H9 (cell line): ENCODE results near the gene SCD5. TPM values are rescaled to one million over a fixed set of nuclear protein-coding genes. Genes with fewer than 3 reads are reported as not detected.

Experiments used
- DNase-seq: peaks from one replicate; pipeline ENCODE4 v3.0.0-alpha.2; 2017
- H2AFZ ChIP-seq: one replicate; pipeline ENCODE4 v1.6.1; 2013; ENCODE audit warnings: mild to moderate bottlenecking, low read length, control low read depth, moderate library complexity
- H2AK5ac ChIP-seq: 2 replicates; pipeline ENCODE4 v1.6.1; 2013; ENCODE audit warnings: low read length, control low read depth, mixed read lengths; ENCODE audit not compliant: insufficient read length
- H2BK120ac ChIP-seq: one replicate; pipeline ENCODE4 v1.6.1; 2013; ENCODE audit warnings: low read depth, mild to moderate bottlenecking, low read length, control low read depth, inconsistent platforms; ENCODE audit not compliant: poor library complexity, severe bottlenecking
- H2BK12ac ChIP-seq: 2 replicates; pipeline ENCODE4 v1.6.1; 2013; ENCODE audit warnings: low read length, control low read depth, mixed read lengths, low read depth; ENCODE audit not compliant: insufficient read length
- H2BK15ac ChIP-seq: 2 replicates; pipeline ENCODE4 v1.6.1; 2013; ENCODE audit warnings: low read depth, low read length, control low read depth
- H2BK20ac ChIP-seq: one replicate; pipeline ENCODE4 v1.6.1; 2013; ENCODE audit warnings: low read depth, mild to moderate bottlenecking, low read length, control low read depth, inconsistent platforms; ENCODE audit not compliant: poor library complexity, severe bottlenecking
- H2BK5ac ChIP-seq: 2 replicates; pipeline ENCODE4 v1.6.1; 2013; ENCODE audit warnings: low read length, control low read depth, mixed read lengths; ENCODE audit not compliant: insufficient read length
- H3K14ac ChIP-seq: 2 replicates; pipeline ENCODE4 v1.6.1; 2013; ENCODE audit warnings: low read length, control low read depth; ENCODE audit not compliant: insufficient read depth
- H3K18ac ChIP-seq: 2 replicates; pipeline ENCODE4 v1.6.1; 2013; ENCODE audit warnings: low read depth, mild to moderate bottlenecking, mixed read lengths, low read length, control low read depth; ENCODE audit not compliant: insufficient read length
- H3K23ac ChIP-seq: 2 replicates; pipeline ENCODE4 v1.6.1; 2013; ENCODE audit warnings: low read length, control low read depth, mixed read lengths, low read depth; ENCODE audit not compliant: insufficient read length
- H3K23me2 ChIP-seq: 2 replicates; pipeline ENCODE4 v1.6.1; 2013; ENCODE audit warnings: low read depth, mild to moderate bottlenecking, mixed read lengths, low read length, control low read depth; ENCODE audit not compliant: insufficient read length, poor library complexity, severe bottlenecking
- H3K27ac ChIP-seq: 2 replicates; pipeline ENCODE4 v1.5.1; 2013; ENCODE audit warnings: low read length, control low read depth, mixed read lengths, low read depth; ENCODE audit not compliant: insufficient read length
- H3K27me3 ChIP-seq: 2 replicates; pipeline ENCODE4 v1.6.1; 2013; ENCODE audit warnings: low read length, control low read depth, inconsistent platforms; ENCODE audit not compliant: insufficient read depth
- H3K4ac ChIP-seq: 2 replicates; pipeline ENCODE4 v1.6.1; 2013; ENCODE audit warnings: low read depth, mild to moderate bottlenecking, control low read depth, inconsistent platforms, low read length, moderate library complexity
- H3K4me1 ChIP-seq: 2 replicates; pipeline ENCODE4 v1.6.1; 2013; ENCODE audit warnings: low read length, control low read depth, inconsistent platforms; ENCODE audit not compliant: insufficient read depth
- H3K4me2 ChIP-seq: 2 replicates; pipeline ENCODE4 v1.6.1; 2013; ENCODE audit warnings: low read length, control low read depth, mixed read lengths; ENCODE audit not compliant: insufficient read length, insufficient read depth
- H3K56ac ChIP-seq: 2 replicates; pipeline ENCODE4 v1.6.1; 2013; ENCODE audit warnings: low read depth, mild to moderate bottlenecking, mixed read lengths, low read length, control low read depth; ENCODE audit not compliant: insufficient read length
- H3K79me1 ChIP-seq: 2 replicates; pipeline ENCODE4 v1.6.1; 2013; ENCODE audit warnings: low read depth, mild to moderate bottlenecking, moderate library complexity, low read length, control low read depth, inconsistent platforms; ENCODE audit not compliant: insufficient read depth, poor library complexity, severe bottlenecking
- H3K79me2 ChIP-seq: 2 replicates; pipeline ENCODE4 v1.6.1; 2013; ENCODE audit warnings: low read length, control low read depth, inconsistent platforms; ENCODE audit not compliant: insufficient read depth
- H3K9ac ChIP-seq: 2 replicates; pipeline ENCODE4 v1.6.1; 2013; ENCODE audit warnings: low read length, control low read depth, mixed read lengths; ENCODE audit not compliant: insufficient read length; ENCODE audit errors: extremely low read depth
- H3K9me3 ChIP-seq: one replicate; pipeline ENCODE4 v1.6.1; 2013; ENCODE audit warnings: low read depth, low read length, inconsistent platforms; ENCODE audit not compliant: control insufficient read depth
- H3T11ph ChIP-seq: one replicate; pipeline ENCODE4 v1.6.1; 2013; ENCODE audit warnings: mild to moderate bottlenecking, low read length, control low read depth, inconsistent platforms
- H4K20me1 ChIP-seq: one replicate; pipeline ENCODE4 v1.6.1; 2013; ENCODE audit not compliant: control insufficient read depth, insufficient read length, insufficient read depth
- H4K5ac ChIP-seq: 2 replicates; pipeline ENCODE4 v1.6.1; 2013; ENCODE audit warnings: low read depth, mild to moderate bottlenecking, mixed read lengths, low read length, control low read depth; ENCODE audit not compliant: insufficient read length
- H4K8ac ChIP-seq: replicated peaks from 2 replicates; pipeline ENCODE4 v1.6.1; 2013; ENCODE audit warnings: low read length, control low read depth, mixed read lengths, low read depth; ENCODE audit not compliant: insufficient read length
- H4K91ac ChIP-seq: 2 replicates; pipeline ENCODE4 v1.6.1; 2013; ENCODE audit warnings: low read depth, mild to moderate bottlenecking, moderate library complexity, mixed read lengths, low read length, control low read depth; ENCODE audit not compliant: insufficient read length
- H3K27ac Mint-ChIP-seq, 3 experiments: 2 replicates in 2 of 3; 3 replicates in 1 of 3; pipeline ENCODE4 v1.8.0; 2020 to 2021; ENCODE audit warnings: mixed read lengths in 3 of 3, mild to moderate bottlenecking in 1 of 3, moderate library complexity in 1 of 3
- H3K27me3 Mint-ChIP-seq: 2 replicates; pipeline ENCODE4 v1.8.0; 2021; ENCODE audit warnings: low read depth, mild to moderate bottlenecking, moderate library complexity, mixed read lengths
- H3K36me3 Mint-ChIP-seq, 3 experiments: 2 replicates in 2 of 3; 3 replicates in 1 of 3; pipeline ENCODE4 v1.8.0; 2020 to 2021; ENCODE audit warnings: low read depth in 3 of 3, mixed read lengths in 3 of 3; ENCODE audit not compliant: insufficient read depth in 1 of 3
- H3K4me1 Mint-ChIP-seq, 2 experiments: 2 replicates each; pipeline ENCODE4 v1.8.0; 2020; ENCODE audit warnings: mixed read lengths in 2 of 2
- H3K4me3 Mint-ChIP-seq, 2 experiments: 2 replicates in 1 of 2; 3 replicates in 1 of 2; pipeline ENCODE4 v1.8.0; 2020 to 2021; ENCODE audit warnings: mild to moderate bottlenecking in 2 of 2, mixed read lengths in 2 of 2, moderate library complexity in 1 of 2
- H3K9me3 Mint-ChIP-seq, 2 experiments: 2 replicates in 1 of 2; 3 replicates in 1 of 2; pipeline ENCODE4 v1.8.0; 2020; ENCODE audit warnings: mild to moderate bottlenecking in 2 of 2, mixed read lengths in 2 of 2, moderate library complexity in 1 of 2
- CTCF ChIP-seq: fragments of 200-600 bp; sonication (generic); conservative IDR thresholded peaks from 3 replicates; pipeline ENCODE4 v1.8.0; 2021; ENCODE audit warnings: antibody characterized with exemption, mild to moderate bottlenecking
- WGBS: extraction: QIAGEN DNeasy Blood & Tissue Kit; methylation state at CpG from one replicate; pipeline ENCODE4 v1.1.7; 2013; ENCODE audit warnings: missing lambda C conversion rate, low lambda C conversion rate, mixed read lengths; ENCODE audit not compliant: insufficient read length; ENCODE audit errors: extremely low coverage; 5-methylcytosine and 5-hydroxymethylcytosine counted together
- total RNA-seq: library from RNA; stranded (reverse); gene quantifications from 2 replicates; pipeline ENCODE4 v1.2.1, GENCODE V29; 2021

The SCD5 gene
- total RNA-seq, 1 experiment from 2014 or later = 0.68 TPM

- H2BK15ac ChIP-seq = no peak overlapping the region
- no peak overlapping the region for H4K91ac ChIP-seq
- no peaks in the 10 kb centered on the region for H3K9me3 ChIP-seq
- no peak overlapping the region for H2BK120ac ChIP-seq
- H3K27me3 ChIP-seq = no peaks in the 10 kb centered on the region; the same call in 1 of the 2 replicates
- no peak overlapping the region for H3K27ac Mint-ChIP-seq
- H2AFZ ChIP-seq = no peak overlapping the region
- no peak overlapping the region for H3K14ac ChIP-seq
- peaks cover 3 to 8% of the 10 kb centered on the region in 2 experiments for H3K4me1 Mint-ChIP-seq
- no peak overlapping the region for H3K23ac ChIP-seq
- no peak overlapping the region for H3T11ph ChIP-seq
- H3K23me2 ChIP-seq = no peaks in the 10 kb centered on the region
- H3K27me3 Mint-ChIP-seq = peaks cover 3% of the 10 kb centered on the region; the same call in 1 of the 2 replicates
- H3K4me2 ChIP-seq = no peak overlapping the region
- H2BK5ac ChIP-seq = no peak overlapping the region
- DNase-seq = no peak
- H3K56ac ChIP-seq = no peak overlapping the region
- no peak overlapping the region for H4K8ac ChIP-seq
- H3K4ac ChIP-seq = no peak overlapping the region
- no peaks in the 10 kb centered on the region for H3K79me2 ChIP-seq
- no peak overlapping the region for H3K27ac ChIP-seq
- H4K20me1 ChIP-seq = no peaks in the 10 kb centered on the region
- H3K4me3 Mint-ChIP-seq = no peak overlapping the region
- no peak overlapping the region for H2BK12ac ChIP-seq
- no peak overlapping the region for H2AK5ac ChIP-seq
- H3K36me3 Mint-ChIP-seq = no peaks in the 10 kb centered on the region
- H3K79me1 ChIP-seq = no peaks in the 10 kb centered on the region
- no peak overlapping the region for H2BK20ac ChIP-seq
- H3K4me1 ChIP-seq = no peaks in the 10 kb centered on the region; the same call in 1 of the 2 replicates
- no peak overlapping the region for H4K5ac ChIP-seq
- WGBS = no CpG with 5 or more reads among the region's 6 CpGs
- no peak overlapping the region for H3K9ac ChIP-seq
- H3K9me3 Mint-ChIP-seq = no peaks in the 10 kb centered on the region
- no peak for TF ChIP-seq CTCF
- H3K18ac ChIP-seq = no peak overlapping the region
Observed at GRCh38 chr4:82620126-82620735, 178.4 kb downstream of the SCD5 start.
